ENCODE results near the gene ANGPTL8. TPM values are rescaled to one million over a fixed set of nuclear protein-coding genes. Genes with fewer than 3 reads are reported as not detected.
A peak's percentile ranks its signal among the peaks of the same experiment; 100 is the strongest.

The ANGPTL8 gene
- total RNA-seq, 1 donor from 2014 or later: 0.95 TPM

- peak; percentile 74 for DNase-seq (ENCODE audit: low spot score)
Observed at GRCh38 chr19:11203194-11204075, 36.0 kb upstream of the ANGPTL8 start.

DNA sequence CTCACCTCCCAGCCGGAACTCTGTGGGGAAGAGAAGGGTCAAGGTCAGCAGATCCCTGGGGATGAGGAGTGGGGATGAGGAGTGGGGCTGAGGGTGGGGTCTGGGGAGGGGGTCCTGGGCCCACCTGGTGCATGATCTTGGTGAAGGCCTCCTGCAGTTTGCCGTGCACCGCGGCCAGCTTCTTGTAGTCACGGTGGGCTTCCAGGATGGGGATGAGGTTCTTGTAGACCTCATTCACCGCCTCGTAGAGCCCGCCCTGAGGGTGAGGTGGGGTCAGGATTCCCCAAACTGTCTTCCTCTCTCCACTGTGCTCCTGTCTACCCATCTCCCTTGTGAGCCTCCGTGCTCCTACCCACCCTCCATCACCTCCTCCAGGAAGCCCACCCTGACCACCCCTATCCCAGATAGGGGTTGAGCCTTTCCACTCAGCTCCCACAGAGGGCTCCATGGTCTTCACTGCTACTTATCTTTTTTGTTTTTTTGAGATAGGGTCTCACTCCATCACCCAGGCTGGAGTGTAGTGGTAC, 35.3 kb upstream of the ANGPTL8 start:
- no peak for DNase-seq (ENCODE audit: low spot score)

DNA sequence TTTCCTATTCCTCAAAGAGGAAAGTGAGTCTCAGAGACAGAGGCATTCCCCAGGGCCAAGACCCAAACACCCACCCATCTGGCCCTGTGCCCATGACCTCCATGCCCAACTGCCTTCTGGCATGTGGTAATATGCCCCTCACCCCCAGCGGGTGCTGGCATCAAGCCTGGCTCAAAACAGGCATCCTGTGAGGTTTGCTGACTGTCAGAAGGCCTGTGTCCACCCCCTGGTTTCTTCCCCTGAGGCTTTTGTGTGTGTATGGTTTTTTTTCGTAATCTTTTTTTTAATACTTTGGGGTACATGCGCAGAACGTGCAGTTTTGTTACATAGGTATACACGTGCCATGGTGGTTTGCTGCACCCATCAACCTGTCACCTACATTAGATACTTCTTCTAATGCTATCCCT, 34.5 kb upstream of the ANGPTL8 start:
- DNase-seq (ENCODE audit: low spot score): no peak

- no peak for DNase-seq (ENCODE audit: low spot score)
Observed at GRCh38 chr19:11205939-11206570, 33.4 kb upstream of the ANGPTL8 start.

DNA sequence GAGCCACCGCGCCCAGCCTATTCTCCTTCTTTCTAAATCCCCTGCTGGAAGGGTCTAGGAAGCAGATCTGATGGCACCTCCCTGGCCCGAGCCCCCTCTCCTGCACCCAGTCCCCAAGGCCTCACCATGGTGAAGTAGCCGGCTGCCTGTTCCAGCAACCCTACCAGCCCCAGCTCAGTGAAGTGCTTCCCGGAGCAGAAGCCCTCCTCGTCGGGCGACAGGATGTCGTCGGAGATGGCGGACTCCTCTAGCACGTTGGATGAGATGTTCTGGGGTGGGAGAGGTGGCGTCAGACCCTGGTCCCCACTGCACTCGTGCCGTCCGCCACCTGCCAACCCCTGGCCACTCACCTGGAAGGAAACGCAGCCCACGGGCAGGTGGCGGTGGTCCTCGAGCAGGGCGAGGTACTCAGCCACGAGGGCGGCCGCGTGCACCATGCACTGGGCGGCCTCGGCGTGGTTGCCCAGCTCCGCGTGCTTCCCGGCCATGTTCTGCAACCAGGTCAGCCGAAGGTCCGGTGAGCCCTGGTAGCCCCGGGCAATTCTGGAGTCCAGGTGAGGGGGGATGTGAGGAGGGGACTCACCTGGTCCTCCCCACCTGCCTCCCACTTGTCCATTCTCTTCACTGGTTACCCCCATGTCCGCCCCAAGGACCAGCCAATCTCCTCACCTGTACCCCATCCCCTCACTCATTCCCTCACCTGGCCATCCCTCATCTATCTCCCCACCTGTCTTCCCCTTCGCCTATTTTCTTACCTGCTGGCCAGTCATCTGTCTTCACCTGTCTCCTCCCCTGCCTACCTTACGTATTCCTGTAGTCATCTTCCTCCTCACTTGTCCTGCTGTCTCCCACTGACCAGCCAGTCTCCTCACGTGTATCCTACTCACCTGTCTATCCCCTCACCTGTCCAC, 30.6 kb upstream of the ANGPTL8 start:
- DNase-seq (ENCODE audit: low spot score): no peak

GRCh38 chr19:11209839-11210655, 29.4 kb upstream of the ANGPTL8 start:
- no peak for DNase-seq (ENCODE audit: low spot score)

DNA sequence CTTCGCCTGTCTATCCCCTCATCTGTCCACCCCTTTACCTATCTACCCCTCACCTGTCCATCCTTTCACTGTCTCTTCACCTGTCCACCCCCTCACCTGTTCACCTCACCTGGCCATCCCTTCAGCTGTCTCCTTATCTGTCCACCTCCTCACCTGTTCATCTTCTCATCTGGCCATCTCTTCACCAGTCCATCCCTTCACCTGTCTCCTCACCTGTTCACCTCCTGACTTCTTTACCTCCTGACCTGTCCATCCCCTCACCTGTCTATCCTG, 28.8 kb upstream of the ANGPTL8 start:
- DNase-seq (ENCODE audit: low spot score): no peak

DNA sequence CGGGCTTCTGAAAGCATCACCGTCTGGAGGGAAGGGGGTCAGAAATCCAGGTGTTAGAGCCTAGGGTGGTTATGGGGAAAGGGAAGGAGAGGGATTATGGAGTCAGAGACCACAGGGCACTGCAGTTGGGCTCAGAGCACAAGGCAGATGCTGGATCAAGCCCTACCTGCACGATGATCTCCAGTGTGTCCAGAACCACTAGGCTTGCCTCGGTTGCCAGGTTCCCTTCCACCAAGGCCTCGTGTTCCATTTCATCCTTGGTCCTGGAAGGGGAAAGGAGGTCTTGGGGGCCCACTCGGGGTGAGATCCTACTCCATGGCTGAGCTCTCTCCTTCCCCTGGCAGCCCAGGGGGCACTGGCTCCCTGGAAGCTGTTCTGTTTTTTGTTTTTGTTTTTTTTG, 25.0 kb upstream of the ANGPTL8 start:
- no peak for DNase-seq (ENCODE audit: low spot score)

DNA sequence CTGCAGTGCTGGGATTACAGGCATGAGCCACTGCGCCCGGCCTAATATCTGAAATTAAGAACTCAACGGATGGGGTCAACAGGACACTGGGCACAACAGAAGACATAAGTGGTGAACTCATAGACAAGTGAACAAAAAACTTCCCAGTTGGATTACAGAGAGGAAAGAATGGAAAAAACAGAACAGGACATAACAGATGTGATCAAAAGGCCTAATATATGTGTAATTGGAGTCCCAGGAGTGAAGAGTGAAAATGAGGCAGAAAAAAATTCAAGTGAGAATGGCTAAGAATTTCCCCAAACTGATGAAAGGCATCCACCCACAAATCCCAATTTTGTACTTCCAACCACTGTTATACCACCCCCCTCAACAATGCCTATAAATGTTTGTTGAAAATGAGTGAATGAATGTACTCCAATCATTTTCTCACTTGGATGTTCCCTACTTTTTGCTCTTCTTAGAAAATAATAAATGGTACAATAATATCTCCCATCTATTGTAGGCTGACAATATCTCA, 18.3 kb upstream of the ANGPTL8 start:
- no peak for DNase-seq (ENCODE audit: low spot score)

DNA sequence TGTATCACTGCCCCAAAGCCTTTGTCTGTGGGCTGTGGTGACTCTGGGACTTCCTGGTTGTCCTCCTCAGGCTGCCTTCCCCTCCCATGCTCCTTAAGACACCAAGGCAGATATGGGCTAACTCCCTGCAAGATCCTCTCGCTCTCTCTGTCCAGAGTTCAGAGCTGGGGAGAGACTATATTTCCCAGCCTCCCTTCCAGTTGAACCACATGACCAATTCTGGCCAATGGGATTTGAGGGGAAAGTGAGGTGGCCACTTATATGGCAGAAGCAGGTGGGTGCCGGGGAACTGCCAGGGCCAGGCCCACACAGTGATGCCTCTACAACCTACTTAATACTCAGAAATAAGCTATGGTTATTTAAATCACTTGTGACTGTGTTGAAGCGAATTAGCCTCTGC, 16.2 kb upstream of the ANGPTL8 start:
- no peak for DNase-seq (ENCODE audit: low spot score)

- no peak for DNase-seq (ENCODE audit: low spot score)
Observed at GRCh38 chr19:11224429-11224828, 15.0 kb upstream of the ANGPTL8 start.

DNA sequence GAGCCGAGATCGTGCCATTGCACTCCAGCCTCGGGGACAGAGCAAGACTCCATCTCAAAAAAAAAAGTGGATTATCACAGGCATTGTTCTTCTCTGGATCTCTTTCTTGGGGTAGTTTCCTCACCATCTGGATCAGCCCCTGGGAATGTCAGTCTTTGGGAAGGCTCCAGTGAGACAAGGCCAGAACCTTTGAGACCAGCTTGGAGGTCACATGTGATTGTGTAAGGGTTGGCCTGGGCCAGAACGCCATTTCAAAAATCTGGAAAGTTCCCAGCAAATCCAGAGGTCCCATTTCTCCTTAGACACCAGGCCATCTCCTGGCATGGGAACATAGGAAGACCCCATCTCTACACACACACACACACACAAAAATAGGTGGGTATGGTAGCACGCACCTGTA, 14.2 kb upstream of the ANGPTL8 start:
- no peak for DNase-seq (ENCODE audit: low spot score)

- DNase-seq (ENCODE audit: low spot score): no peak
Observed at GRCh38 chr19:11225815-11226214, 13.6 kb upstream of the ANGPTL8 start.

GRCh38 chr19:11226716-11227166, 12.7 kb upstream of the ANGPTL8 start:
- no peak for DNase-seq (ENCODE audit: low spot score)

DNA sequence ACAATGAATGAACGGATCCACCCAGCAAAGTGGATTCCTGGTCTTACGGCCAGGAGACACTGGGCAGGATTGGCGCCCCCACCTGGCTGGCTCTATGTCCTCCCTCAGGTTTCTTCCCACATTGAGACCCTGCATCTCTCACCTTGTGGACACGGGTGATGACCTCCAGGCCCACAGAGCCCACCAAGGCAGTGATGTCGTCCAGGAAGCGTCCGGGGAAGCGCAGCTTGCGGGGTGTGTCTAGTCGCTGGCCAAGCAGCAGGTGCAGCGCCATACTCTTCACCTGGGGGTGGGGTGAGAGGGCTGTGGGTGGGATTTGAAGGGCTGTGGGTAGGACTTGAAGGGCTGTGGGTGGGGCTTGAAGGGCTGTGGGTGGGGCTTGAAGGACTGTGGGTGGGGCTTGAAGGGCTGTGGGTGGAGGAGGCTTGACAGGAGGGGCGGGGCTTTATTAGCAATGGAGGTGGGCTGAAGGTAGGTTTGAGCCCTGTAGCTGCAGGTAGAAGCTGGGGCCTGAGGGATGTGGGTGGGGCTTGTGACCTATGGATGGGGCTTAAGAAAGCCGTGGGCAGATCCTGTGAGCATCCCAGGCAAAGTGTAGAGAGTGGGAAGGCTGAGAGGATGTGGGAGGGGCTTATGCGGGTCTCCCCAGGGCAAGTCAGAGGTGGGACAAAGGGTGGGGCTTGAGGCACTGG, 12.1 kb upstream of the ANGPTL8 start:
- no peak for DNase-seq (ENCODE audit: low spot score)

DNA sequence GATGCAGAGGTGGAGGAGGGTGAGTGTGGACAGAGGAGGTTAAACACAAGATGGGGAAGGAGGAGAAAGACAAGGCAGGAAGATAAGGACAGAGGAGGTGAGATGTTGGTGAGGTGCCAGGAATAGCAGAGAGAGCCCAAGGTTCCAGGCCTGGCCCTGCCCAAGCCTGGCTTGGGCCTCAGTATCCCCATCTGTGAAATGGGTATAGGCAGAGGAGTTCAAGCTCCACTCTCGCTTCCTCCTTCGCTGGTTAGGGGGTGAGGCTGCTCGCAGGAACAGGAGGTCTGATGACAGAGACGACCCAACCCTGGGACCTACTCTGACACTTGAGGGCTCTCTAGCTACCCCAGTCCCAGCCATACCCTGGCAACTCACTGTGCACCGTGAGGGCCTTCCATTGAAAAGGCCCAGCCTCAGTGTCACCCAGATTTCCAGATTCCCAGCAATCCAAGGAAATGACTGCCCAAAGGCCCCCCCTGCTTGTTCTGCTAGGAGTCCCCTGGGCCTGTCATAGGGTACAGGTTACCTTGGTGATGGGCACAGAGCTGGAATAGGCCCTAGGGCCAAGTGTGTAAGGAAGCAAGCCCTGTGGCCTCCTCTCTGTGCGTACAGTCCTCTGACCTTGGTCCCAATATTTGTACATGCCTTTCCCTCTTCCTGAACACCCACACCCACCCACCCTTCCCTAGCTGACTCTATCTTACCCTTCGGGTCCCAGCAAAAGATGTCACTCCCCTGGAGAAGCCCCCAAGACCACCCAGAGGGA, 8.6 kb upstream of the ANGPTL8 start:
- no peak for DNase-seq (ENCODE audit: low spot score)

- no peak for DNase-seq (ENCODE audit: low spot score)
Observed at GRCh38 chr19:11232555-11232954, 6.9 kb upstream of the ANGPTL8 start.

DNA sequence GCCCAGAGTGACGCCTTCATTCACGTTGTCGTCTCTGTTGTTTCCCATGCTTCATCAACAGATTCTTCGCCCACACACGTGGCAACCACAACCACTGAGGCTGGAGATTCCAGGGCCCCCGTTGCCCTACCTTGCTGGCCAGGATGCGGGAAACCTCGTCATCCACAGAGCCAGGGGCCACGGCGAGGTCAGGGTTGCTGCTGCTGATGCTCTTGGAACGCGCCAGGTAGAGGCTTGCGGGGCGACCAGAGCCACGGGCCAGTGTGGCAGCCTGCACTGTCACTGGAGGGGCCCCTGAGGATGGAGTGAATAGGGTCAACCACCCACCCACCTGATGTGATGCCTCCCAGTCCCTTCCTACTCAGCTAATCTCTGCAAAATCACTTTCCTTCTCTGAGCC, 6.3 kb upstream of the ANGPTL8 start:
- no peak for DNase-seq (ENCODE audit: low spot score)

GRCh38 chr19:11234486-11235075, 4.8 kb upstream of the ANGPTL8 start:
- no peak for DNase-seq (ENCODE audit: low spot score)

Measured in mucosa of gallbladder (tissue), 1 donor.